Ovary (tissue), 3 donors: ENCODE results near the gene CCDC97.
"Not testable (repeated sequence)": the region's sequence is repeated elsewhere in the genome, so short reads cannot be mapped to it uniquely, and the experiment has no call there.

ENCODE experiments used
- EP300 ChIP-seq: sonication (generic); formaldehyde crosslinking; IDR thresholded peaks from one replicate; pipeline ENCODE4 v1.6.1; 2017; ENCODE audit warnings: antibody characterized with exemption
- POLR2A ChIP-seq: fragments of 450-650 bp; IDR thresholded peaks from one replicate; pipeline ENCODE4 v1.6.1; 2017; ENCODE audit warnings: antibody characterized with exemption, mild to moderate bottlenecking, moderate library complexity
- TF ChIP-seq, protein P1 (sequence below), 3 donors: fragments of 450-650 bp in 2 of 3; fragments of 200-600 bp in 1 of 3; IDR thresholded peaks; one replicate each; pipeline versions ENCODE4 v1.5.1 to v1.8.0; 2016 to 2022; ENCODE audit warnings: antibody characterized with exemption in 3 of 3, mild to moderate bottlenecking in 1 of 3
- donor health status: DM: no; HTN: no; CAD: no.

DNA sequence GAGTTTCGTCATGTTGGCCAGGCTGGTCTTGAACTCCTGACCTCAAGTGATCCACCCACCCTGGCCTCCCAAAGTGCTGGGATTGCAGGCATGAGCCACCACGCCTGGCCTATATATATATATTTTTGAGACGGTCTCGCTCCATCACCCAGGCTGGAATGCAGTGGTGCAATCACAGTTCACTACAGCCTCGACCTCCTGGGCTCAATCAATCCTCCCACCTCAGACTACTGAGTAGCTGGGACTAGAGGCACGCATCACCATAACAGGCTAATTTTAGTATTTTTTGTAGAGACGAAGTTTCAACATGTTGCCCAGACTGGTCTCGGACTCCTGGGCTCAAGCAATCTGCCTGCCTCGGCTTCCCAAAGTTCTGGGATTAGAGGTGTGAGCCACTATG lies 36.9 kb downstream of the CCDC97 start:
- TF ChIP-seq, protein P1, sequence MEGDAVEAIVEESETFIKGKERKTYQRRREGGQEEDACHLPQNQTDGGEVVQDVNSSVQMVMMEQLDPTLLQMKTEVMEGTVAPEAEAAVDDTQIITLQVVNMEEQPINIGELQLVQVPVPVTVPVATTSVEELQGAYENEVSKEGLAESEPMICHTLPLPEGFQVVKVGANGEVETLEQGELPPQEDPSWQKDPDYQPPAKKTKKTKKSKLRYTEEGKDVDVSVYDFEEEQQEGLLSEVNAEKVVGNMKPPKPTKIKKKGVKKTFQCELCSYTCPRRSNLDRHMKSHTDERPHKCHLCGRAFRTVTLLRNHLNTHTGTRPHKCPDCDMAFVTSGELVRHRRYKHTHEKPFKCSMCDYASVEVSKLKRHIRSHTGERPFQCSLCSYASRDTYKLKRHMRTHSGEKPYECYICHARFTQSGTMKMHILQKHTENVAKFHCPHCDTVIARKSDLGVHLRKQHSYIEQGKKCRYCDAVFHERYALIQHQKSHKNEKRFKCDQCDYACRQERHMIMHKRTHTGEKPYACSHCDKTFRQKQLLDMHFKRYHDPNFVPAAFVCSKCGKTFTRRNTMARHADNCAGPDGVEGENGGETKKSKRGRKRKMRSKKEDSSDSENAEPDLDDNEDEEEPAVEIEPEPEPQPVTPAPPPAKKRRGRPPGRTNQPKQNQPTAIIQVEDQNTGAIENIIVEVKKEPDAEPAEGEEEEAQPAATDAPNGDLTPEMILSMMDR (IDR thresholded peaks at IDR 0.05): not testable (repeated sequence)
- not testable (repeated sequence) for TF ChIP-seq POLR2A, EP300
